Testis (tissue), 3 donors: ENCODE measurements around the gene SLC4A8. TPM values are rescaled to one million over a fixed set of nuclear protein-coding genes. Genes with fewer than 3 reads are reported as not detected.
"Not testable (repeated sequence)": the region's sequence is repeated elsewhere in the genome, so short reads cannot be mapped to it uniquely, and the experiment has no call there.

Experiments used
- DNase-seq: peaks from one replicate; pipeline ENCODE4 v3.0.0-alpha.2; 2019
- H3K27ac ChIP-seq, 2 donors: fragments of 200-600 bp; sonication (generic); one replicate each; pipeline ENCODE4 v1.5.1; 2019
- H3K27me3 ChIP-seq: fragments of 200-600 bp; sonication (generic); one replicate; pipeline ENCODE4 v1.5.1; 2019
- H3K36me3 ChIP-seq: fragments of 200-600 bp; sonication (generic); one replicate; pipeline ENCODE4 v1.5.1; 2017; ENCODE audit warnings: low read depth; ENCODE audit errors: missing control alignments
- H3K4me1 ChIP-seq: fragments of 200-600 bp; sonication (generic); one replicate; pipeline ENCODE4 v1.5.1; 2019
- H3K4me3 ChIP-seq, 2 donors: fragments of 200-600 bp; sonication (generic); one replicate each; pipeline ENCODE4 v1.5.1; 2017 to 2019
- H3K9me3 ChIP-seq: fragments of 200-600 bp; sonication (generic); one replicate; pipeline ENCODE4 v1.5.1; 2017
- CTCF ChIP-seq, 3 experiments: fragments of 450-650 bp in 2 of 3; fragments of 200-600 bp in 1 of 3; sonication (generic) in 1 of 3; IDR thresholded peaks; one replicate each; pipeline ENCODE4 v1.5.1; 2016 to 2019; ENCODE audit warnings: antibody characterized with exemption in 3 of 3, mild to moderate bottlenecking in 2 of 3, moderate library complexity in 1 of 3
- POLR2A ChIP-seq: fragments of 450-650 bp; IDR thresholded peaks from one replicate; pipeline ENCODE4 v1.6.1; 2017; ENCODE audit warnings: antibody characterized with exemption, mild to moderate bottlenecking, moderate library complexity
- WGBS, 2 donors: methylation state at CpG; one replicate each; pipeline ENCODE4 v1.1.5; 2018; 5-methylcytosine and 5-hydroxymethylcytosine counted together
- intact Hi-C: fragments of 100-400 bp; cut with DNase I; formaldehyde crosslinking; loops from one replicate; pipeline ENCODE4 v1.15.1; 2023; ENCODE audit warnings: low total_unique reads
- polyA plus RNA-seq: library from polyadenylated mRNA; stranded (reverse); fragments of 350-450 nt; fragmentation: Illumina TruSeq; extraction: RNeasy Lipid Tissue Mini Kit (QIAGEN cat#74804); gene quantifications from one replicate; pipeline ENCODE4 v1.2.3, GENCODE V29; 2014; ENCODE audit warnings: low read depth, low replicate concordance; ENCODE audit not compliant: insufficient read depth
- total RNA-seq, 2 donors: library from RNA; depleted of rRNA; stranded (reverse); fragments of >200 nt; gene quantifications; one replicate each; pipeline ENCODE4 v1.2.3, GENCODE V29; 2016

The SLC4A8 gene
- total and polyA plus RNA-seq, 3 donors from 2014 or later = 52.7 to 78.6 (median 63.7) TPM

GRCh38 chr12:51512438-51512837 lies 87.8 kb downstream of the SLC4A8 start:
- no peak for DNase-seq
- Histone ChIP-seq H3K27me3 (no peaks in the 10 kb centered on the region), H3K4me1 (no peaks in the 10 kb centered on the region), H3K4me3 (no peak overlapping the region), H3K27ac (no peak overlapping the region), H3K36me3 (no peaks in the 10 kb centered on the region), H3K9me3 (no peaks in the 10 kb centered on the region)
- intact Hi-C loops = no loop called here
- TF ChIP-seq CTCF (IDR thresholded peaks at IDR 0.05) (no peak), POLR2A (no peak)
- 89 to 91% methylated on average over 2 of the region's 2 CpGs for WGBS, 2 donors

GRCh38 chr12:51515037-51515436 lies 90.4 kb downstream of the SLC4A8 start:
- H3K27ac ChIP-seq, H3K36me3 ChIP-seq, DNase-seq, H3K4me3 ChIP-seq, intact Hi-C loops, H3K4me1 ChIP-seq, H3K27me3 ChIP-seq, H3K9me3 ChIP-seq: not testable (repeated sequence)
- WGBS, 2 donors = 79 to 87% methylated on average over 4 of the region's 4 CpGs

- no peaks in the 10 kb centered on the region for H3K36me3 ChIP-seq
Measured at GRCh38 chr12:51517316-51517715, 92.7 kb downstream of the SLC4A8 start.

GRCh38 chr12:51517800-51518199 lies 93.2 kb downstream of the SLC4A8 start:
- no peak for DNase-seq
- no peaks in the 10 kb centered on the region for H3K9me3 ChIP-seq
- no peaks in the 10 kb centered on the region for H3K4me1 ChIP-seq
- no peak overlapping the region for H3K27ac ChIP-seq
- H3K4me3 ChIP-seq = no peak overlapping the region
- no peak for TF ChIP-seq CTCF (IDR thresholded peaks at IDR 0.05)
- no peak for TF ChIP-seq POLR2A
- 88 to 94% methylated on average over 6 of the region's 6 CpGs for WGBS, 2 donors
- intact Hi-C loops = no loop called here
- H3K36me3 ChIP-seq = no peaks in the 10 kb centered on the region
- no peaks in the 10 kb centered on the region for H3K27me3 ChIP-seq

More at GRCh38 chr12:51517316-51517715, 92.7 kb downstream of the SLC4A8 start:
- Histone ChIP-seq H3K4me3 (no peak overlapping the region), H3K9me3 (no peaks in the 10 kb centered on the region), H3K4me1 (no peaks in the 10 kb centered on the region), H3K27me3 (no peaks in the 10 kb centered on the region), H3K27ac (no peak overlapping the region)
- TF ChIP-seq CTCF (IDR thresholded peaks at IDR 0.05) = no peak
- TF ChIP-seq POLR2A = no peak
- no peak for DNase-seq
- intact Hi-C loops = no loop called here
- WGBS, 2 donors = 79 to 80% methylated on average over 3 of the region's 3 CpGs

- Histone ChIP-seq H3K36me3 (no peaks in the 10 kb centered on the region), H3K9me3 (no peaks in the 10 kb centered on the region), H3K4me1 (peaks cover 4% of the 10 kb centered on the region), H3K4me3 (no peak overlapping the region), H3K27ac (no peak overlapping the region), H3K27me3 (no peaks in the 10 kb centered on the region)
- intact Hi-C loops = no loop called here
- WGBS, 2 donors = 91 to 92% methylated on average over 2 of the region's 2 CpGs
- DNase-seq = no peak
- TF ChIP-seq POLR2A (no peak), CTCF (IDR thresholded peaks at IDR 0.05) (no peak)
Measured at GRCh38 chr12:51519755-51520154, 95.1 kb downstream of the SLC4A8 start.
